K562 (cell line): Measurements from ENCODE around the gene PIF1. TPM values are rescaled to one million over a fixed set of nuclear protein-coding genes. Genes with fewer than 3 reads are reported as not detected.

Source experiments
- ATAC-seq: fragments of 200-7000 bp; cut with Tn5 transposase; 3 replicates; pipeline ENCODE4 v1.9.1; 2020; ENCODE audit warnings: moderate library complexity
- BruUV-seq: library from RNA; stranded (reverse); fragments of 400-500 nt; replicated peaks from 2 replicates; lab custom pipeline; 2021; lab: Mats Ljungman, UMichigan
- CTCF ChIA-PET: fragments of 300-600 bp; formaldehyde crosslinking; extraction: SDS; loops from one replicate; lab custom pipeline; 2021; ENCODE audit warnings: low intra/inter-chr PET ratio; lab: Yijun Ruan, JAX
- POLR2A ChIA-PET: fragments of 300-600, 350-650 bp; sonication (Branson Sonifier 250); formaldehyde crosslinking; extraction: SDS; loops from one replicate; lab custom pipeline; 2021; ENCODE audit warnings: antibody characterized with exemption, inconsistent platforms; lab: Yijun Ruan, JAX
- DNase-seq, 4 experiments: peaks; one replicate each; pipeline versions ENCODE4 v3.0.0 to v3.0.0-alpha.2; 2011 to 2018; ENCODE audit warnings: low spot score in 3 of 4, mixed read lengths in 3 of 4; ENCODE audit errors: extremely low read depth in 1 of 4
- FAIRE-seq: peaks from 2 replicates; lab custom pipeline; 2011; peaks lifted over from hg19 to GRCh38; lab: Jason Lieb, UNC
- H2AFZ ChIP-seq: 2 replicates; pipeline ENCODE4 v1.6.0; 2011; ENCODE audit warnings: low read depth, low read length, control low read depth, inconsistent platforms
- H3K27ac ChIP-seq: fragments of 200-600 bp; 3 replicates; pipeline ENCODE4 v1.8.0; 2011; ENCODE audit warnings: low read depth, mild to moderate bottlenecking, control low read depth, inconsistent platforms, low read length, moderate library complexity, mixed read lengths; ENCODE audit errors: extremely low read depth
- H3K27me3 ChIP-seq, 2 experiments: fragments of 300-600 bp in 1 of 2; 2 replicates in 1 of 2; 3 replicates in 1 of 2; pipeline versions ENCODE4 v1.6.0 to v1.8.0; 2011; ENCODE audit warnings: inconsistent platforms in 2 of 2, low read length in 2 of 2, mild to moderate bottlenecking in 1 of 2, mixed read lengths in 1 of 2, moderate library complexity in 1 of 2; ENCODE audit not compliant: control insufficient read depth in 2 of 2, insufficient read depth in 2 of 2
- H3K36me3 ChIP-seq: fragments of 300-600 bp; 3 replicates; pipeline ENCODE4 v1.8.0; 2011; ENCODE audit warnings: mild to moderate bottlenecking, low read length, inconsistent platforms; ENCODE audit not compliant: control insufficient read depth, insufficient read depth
- H3K4me1 ChIP-seq, 2 experiments: fragments of 200-600 bp in 1 of 2; replicated peaks in 1 of 2; 2 replicates in 1 of 2; 3 replicates in 1 of 2; pipeline versions ENCODE4 v1.5.1 to v1.8.0; 2011; ENCODE audit warnings: inconsistent platforms in 2 of 2, low read length in 2 of 2, mild to moderate bottlenecking in 1 of 2, mixed read lengths in 1 of 2, moderate library complexity in 1 of 2; ENCODE audit not compliant: control insufficient read depth in 2 of 2, insufficient read depth in 2 of 2
- H3K4me2 ChIP-seq: 2 replicates; pipeline ENCODE4 v1.6.1; 2011; ENCODE audit warnings: low read length, control low read depth, inconsistent platforms, mixed read lengths; ENCODE audit not compliant: insufficient read depth
- H3K4me3 ChIP-seq: fragments of 200-600 bp; sonication (generic), shearing (Covaris generic); 2 replicates; pipeline ENCODE4 v1.5.1; 2016; ENCODE audit warnings: control low read depth, inconsistent platforms
- H3K79me2 ChIP-seq: fragments of 200-600 bp; 3 replicates; pipeline ENCODE4 v1.8.0; 2011; ENCODE audit warnings: low read length, inconsistent platforms; ENCODE audit not compliant: control insufficient read depth, insufficient read depth
- H3K9ac ChIP-seq, 2 experiments: 2 replicates each; pipeline versions ENCODE4 v1.6.0 to v1.6.1; 2011; ENCODE audit warnings: low read depth in 2 of 2, low read length in 2 of 2, control low read depth in 1 of 2, inconsistent platforms in 1 of 2, mild to moderate bottlenecking in 1 of 2, mixed read lengths in 1 of 2; ENCODE audit not compliant: insufficient read depth in 1 of 2
- H3K9me1 ChIP-seq: one replicate; pipeline ENCODE4 v1.6.0; 2011; ENCODE audit warnings: inconsistent platforms, mild to moderate bottlenecking, low read length, moderate library complexity; ENCODE audit not compliant: control insufficient read depth, insufficient read depth
- H3K9me3 ChIP-seq: replicated peaks from 2 replicates; pipeline ENCODE4 v1.5.1; 2011; ENCODE audit warnings: low read depth, low read length, inconsistent platforms; ENCODE audit not compliant: control insufficient read depth, insufficient read depth
- H4K20me1 ChIP-seq: replicated peaks from 2 replicates; pipeline ENCODE4 v1.6.1; 2011; ENCODE audit warnings: low read length, inconsistent platforms, mixed read lengths; ENCODE audit not compliant: control insufficient read depth, insufficient read depth
- BCOR ChIP-seq: fragments of 450-650 bp; IDR thresholded peaks from 2 replicates; pipeline ENCODE4 v1.6.1; 2016
- BHLHE40 ChIP-seq: IDR thresholded peaks from 2 replicates; pipeline ENCODE4 v1.6.1; 2011; ENCODE audit warnings: low read length, improper control_type of control experiment
- CCNT2 ChIP-seq: IDR thresholded peaks from 2 replicates; pipeline ENCODE4 v1.6.1; 2011; ENCODE audit warnings: borderline replicate concordance, low read depth, mild to moderate bottlenecking, moderate library complexity, mixed read lengths, low read length; ENCODE audit not compliant: insufficient read length; ENCODE audit errors: extremely low read depth
- CTCF ChIP-seq, 3 experiments: IDR thresholded peaks in 2 of 3; conservative IDR thresholded peaks in 1 of 3; 2 replicates each; pipeline ENCODE4 v1.5.1; 2011 to 2012; ENCODE audit warnings: low read length in 3 of 3, mild to moderate bottlenecking in 3 of 3, control low read depth in 2 of 3, improper control_type of control experiment in 1 of 3, inconsistent platforms in 1 of 3, low read depth in 1 of 3, mixed read lengths in 1 of 3, moderate library complexity in 1 of 3; ENCODE audit not compliant: insufficient read depth in 2 of 3
- GABPB1 ChIP-seq: sonication (generic); formaldehyde crosslinking; IDR thresholded peaks from 2 replicates; pipeline ENCODE4 v1.8.0; 2022; ENCODE audit warnings: mild to moderate bottlenecking, missing genetic modification reagents
- HDGF ChIP-seq: fragments of 450-650 bp; IDR thresholded peaks from 2 replicates; pipeline ENCODE4 v1.6.1; 2016
- HNRNPH1 ChIP-seq: fragments of 200-400 bp; formaldehyde crosslinking; optimal IDR thresholded peaks from 2 replicates; pipeline ENCODE3; 2017; ENCODE audit warnings: low read depth, mild to moderate bottlenecking, low read length, moderate library complexity
- MAFK ChIP-seq: IDR thresholded peaks from 2 replicates; pipeline ENCODE4 v1.6.1; 2011; ENCODE audit warnings: low read length, improper control_type of control experiment
- MYBL2 ChIP-seq, 2 experiments: fragments of 450-650 bp in 1 of 2; sonication (generic) in 1 of 2; formaldehyde crosslinking in 1 of 2; IDR thresholded peaks; 2 replicates each; pipeline versions ENCODE4 v1.6.1 to v1.8.1; 2017 to 2022; ENCODE audit warnings: borderline replicate concordance in 1 of 2, inconsistent platforms in 1 of 2, low read depth in 1 of 2, mild to moderate bottlenecking in 1 of 2, missing genetic modification reagents in 1 of 2, moderate library complexity in 1 of 2
- RFX5 ChIP-seq: IDR thresholded peaks from 2 replicates; pipeline ENCODE4 v1.6.1; 2011; ENCODE audit warnings: low read depth, mild to moderate bottlenecking, improper control_type of control experiment, low read length
- THRA ChIP-seq: fragments of 450-650 bp; IDR thresholded peaks from 2 replicates; pipeline ENCODE4 v1.6.1; 2017; ENCODE audit warnings: mild to moderate bottlenecking, moderate library complexity
- WGBS: fragments of 100-300 bp; shearing (Covaris generic); methylation state at CpG from one replicate; pipeline ENCODE4 v1.1.6; 2016; ENCODE audit warnings: low coverage, mixed read lengths; ENCODE audit not compliant: insufficient coverage; ENCODE audit errors: missing lambda C conversion rate; 5-methylcytosine and 5-hydroxymethylcytosine counted together
- in situ Hi-C: fragments of 300-500 bp; cut with MboI; formaldehyde crosslinking; loops from 4 replicates; pipeline ENCODE4 v1.15.0; 2018; ENCODE audit warnings: inconsistent platforms, mixed read lengths
- intact Hi-C: fragments of 100-400 bp; cut with micrococcal nuclease; formaldehyde crosslinking; loops from 2 replicates; pipeline ENCODE4 v1.14.2; 2022
- polyA plus RNA-seq, 8 experiments: library from polyadenylated mRNA; depleted of rRNA in 4 of 8; stranded (reverse) in 5 of 8; unstranded in 3 of 8; fragments of >200 nt; fragmentation: Nextera tagmentation in 2 of 8; fragmentation: Illumina TruSeq in 1 of 8; extraction: Ambion mirVana in 2 of 8; extraction: Trizol in 1 of 8; gene quantifications; 2 replicates each; pipeline versions ENCODE4 v1.2.1 to v1.2.3, GENCODE V29; 2011 to 2014; ENCODE audit warnings: inconsistent platforms in 1 of 8, missing spikeins in 1 of 8
- total RNA-seq, 7 experiments: library from RNA; depleted of rRNA in 6 of 7; stranded (reverse); fragments of >200 nt in 6 of 7; fragmentation: Illumina TruSeq in 2 of 7; extraction: Trizol in 2 of 7; gene quantifications; 2 replicates each; pipeline versions ENCODE4 v1.2.1 to v1.2.3, GENCODE V29; 2011 to 2021; ENCODE audit warnings: low replicate concordance in 1 of 7
- TF ChIP-seq, protein P1 (sequence below): sonication (generic); formaldehyde crosslinking; IDR thresholded peaks from 2 replicates; pipeline ENCODE4 v1.8.0; 2022; ENCODE audit warnings: missing genetic modification reagents, mild to moderate bottlenecking, borderline replicate concordance
- TF ChIP-seq, protein P2 (sequence below): sonication (generic); formaldehyde crosslinking; IDR thresholded peaks from 2 replicates; pipeline ENCODE4 v1.8.0; 2022; ENCODE audit warnings: mild to moderate bottlenecking, missing genetic modification reagents

Gene PIF1
- total and polyA plus RNA-seq, 9 of the 15 experiments (the other 6 are each of a cell fraction or from before 2014, with no cell fraction given) = 1.1 to 37.9 (median 11.5) TPM

DNA sequence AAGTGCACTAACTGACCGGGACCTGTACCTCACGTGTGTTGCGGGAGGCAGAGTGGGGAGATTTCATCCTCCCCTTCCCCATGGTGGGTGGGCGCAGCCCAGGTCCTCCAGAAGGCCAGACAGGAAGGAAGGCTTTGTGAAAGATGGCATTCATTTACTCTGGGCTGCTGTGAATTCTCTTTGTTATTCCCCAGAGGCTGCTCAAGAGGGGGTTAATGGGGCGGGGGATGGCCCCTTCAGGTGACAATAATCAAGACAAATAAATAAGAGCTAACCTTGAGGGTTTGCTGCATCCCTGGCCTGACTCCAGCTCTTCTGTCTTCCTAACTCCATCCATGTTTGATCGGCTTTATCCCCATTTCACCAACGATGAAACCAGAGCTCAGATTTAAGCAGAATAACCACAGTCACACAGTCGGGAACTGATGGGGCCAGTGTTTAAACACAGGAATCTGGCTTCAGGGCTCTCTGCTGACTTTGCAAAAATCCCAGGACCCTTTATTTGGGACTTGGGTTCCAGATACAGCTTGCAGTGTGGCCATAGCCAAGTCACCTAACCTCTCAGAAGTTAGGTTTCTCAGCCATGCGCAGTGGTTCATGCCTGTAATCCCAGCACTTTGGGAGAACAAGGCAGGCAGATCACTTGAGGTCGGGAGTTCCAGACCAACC is 16.5 kb downstream of the PIF1 start (continued):
- TF ChIP-seq HDGF = no peak
- TF ChIP-seq MAFK = peak; percentile 46
- TF ChIP-seq, protein P1, sequence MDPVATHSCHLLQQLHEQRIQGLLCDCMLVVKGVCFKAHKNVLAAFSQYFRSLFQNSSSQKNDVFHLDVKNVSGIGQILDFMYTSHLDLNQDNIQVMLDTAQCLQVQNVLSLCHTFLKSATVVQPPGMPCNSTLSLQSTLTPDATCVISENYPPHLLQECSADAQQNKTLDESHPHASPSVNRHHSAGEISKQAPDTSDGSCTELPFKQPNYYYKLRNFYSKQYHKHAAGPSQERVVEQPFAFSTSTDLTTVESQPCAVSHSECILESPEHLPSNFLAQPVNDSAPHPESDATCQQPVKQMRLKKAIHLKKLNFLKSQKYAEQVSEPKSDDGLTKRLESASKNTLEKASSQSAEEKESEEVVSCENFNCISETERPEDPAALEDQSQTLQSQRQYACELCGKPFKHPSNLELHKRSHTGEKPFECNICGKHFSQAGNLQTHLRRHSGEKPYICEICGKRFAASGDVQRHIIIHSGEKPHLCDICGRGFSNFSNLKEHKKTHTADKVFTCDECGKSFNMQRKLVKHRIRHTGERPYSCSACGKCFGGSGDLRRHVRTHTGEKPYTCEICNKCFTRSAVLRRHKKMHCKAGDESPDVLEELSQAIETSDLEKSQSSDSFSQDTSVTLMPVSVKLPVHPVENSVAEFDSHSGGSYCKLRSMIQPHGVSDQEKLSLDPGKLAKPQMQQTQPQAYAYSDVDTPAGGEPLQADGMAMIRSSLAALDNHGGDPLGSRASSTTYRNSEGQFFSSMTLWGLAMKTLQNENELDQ (CRISPR knock-in tag) = no peak
- TF ChIP-seq BCOR = no peak
- TF ChIP-seq, all 486 proteins: peak for 6

DNA sequence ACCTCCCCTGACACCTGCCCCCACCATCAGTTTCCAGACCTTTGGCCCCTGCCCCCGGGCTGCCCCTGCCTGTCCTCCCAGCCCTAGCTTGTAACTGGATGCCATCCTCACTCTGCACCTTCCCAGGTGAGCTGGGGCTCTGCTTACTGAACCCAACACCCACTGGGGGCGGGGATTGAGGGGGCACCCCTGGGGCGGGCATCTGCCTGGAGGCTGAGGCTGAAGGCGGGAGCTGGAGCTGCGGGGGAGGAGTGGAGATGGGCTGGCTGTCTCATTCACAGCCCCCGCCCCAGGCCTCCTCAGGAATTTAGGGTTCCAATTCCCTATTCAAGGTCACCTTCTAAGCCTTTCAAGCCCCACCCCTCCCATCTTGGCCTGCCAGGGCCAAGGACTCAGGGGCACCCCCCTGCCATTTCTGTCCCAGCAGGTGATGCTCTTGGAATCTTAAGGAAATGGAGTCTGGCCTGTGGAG is 17.7 kb downstream of the PIF1 start:
- no peaks in the 10 kb centered on the region for H3K36me3 ChIP-seq
- H3K4me2 ChIP-seq = no peak overlapping the region
- CTCF ChIA-PET = interaction anchor here (0.7 kb wide), 1 partner anchor 76 kb away, joined by 3 read pairs; no protein-coding TSS in a partner anchor
- peaks cover 5 to 7% of the 10 kb centered on the region in 2 experiments; a peak in 2 of 5 replicates for H3K27me3 ChIP-seq
- FAIRE-seq (no peak), ATAC-seq (no peak), DNase-seq (no peak)
- no TSS peak for BruUV-seq
- H2AFZ ChIP-seq = no peak overlapping the region
- H3K9me3 ChIP-seq = no peaks in the 10 kb centered on the region
- peaks cover 5 to 8% of the 10 kb centered on the region in 2 experiments; a peak in 4 of 5 replicates for H3K4me1 ChIP-seq
- 11% methylated on average over 6 of the region's 6 CpGs for WGBS
- POLR2A ChIA-PET = interaction anchor here (0.5 to 0.7 kb wide), 2 partner anchors 25 to 52 kb away, joined by 3 to 5 read pairs; no protein-coding TSS in a partner anchor
- H3K27ac ChIP-seq = no peak overlapping the region
- H3K79me2 ChIP-seq = no peaks in the 10 kb centered on the region
- in situ Hi-C loops (no loop called here), intact Hi-C loops (no loop called here)
- H3K9ac ChIP-seq = no peak overlapping the region
- no peak overlapping the region for H3K4me3 ChIP-seq
- no peaks in the 10 kb centered on the region; the same call in 1 of the 2 replicates for H4K20me1 ChIP-seq
- H3K9me1 ChIP-seq = no peaks in the 10 kb centered on the region
- TF ChIP-seq THRA (no peak), GABPB1 (no peak), RFX5 (no peak), BHLHE40 (no peak), MYBL2 (IDR thresholded peaks at IDR 0.05; ENCODE audit: low read depth) (no peak), MYBL2 (CRISPR knock-in tag; IDR thresholded peaks at IDR 0.05; ENCODE audit: borderline replicate concordance) (no peak), HNRNPH1 (no peak), CCNT2 (no peak), CTCF (IDR thresholded peaks at IDR 0.05 in 2 of 3, conservative IDR thresholded peaks at IDR 0.05 in 1 of 3; ENCODE audit: insufficient read depth in 2 of 3, low read depth in 1 of 3, low read length in 3 of 3) (no peak)
- TF ChIP-seq, protein P2, sequence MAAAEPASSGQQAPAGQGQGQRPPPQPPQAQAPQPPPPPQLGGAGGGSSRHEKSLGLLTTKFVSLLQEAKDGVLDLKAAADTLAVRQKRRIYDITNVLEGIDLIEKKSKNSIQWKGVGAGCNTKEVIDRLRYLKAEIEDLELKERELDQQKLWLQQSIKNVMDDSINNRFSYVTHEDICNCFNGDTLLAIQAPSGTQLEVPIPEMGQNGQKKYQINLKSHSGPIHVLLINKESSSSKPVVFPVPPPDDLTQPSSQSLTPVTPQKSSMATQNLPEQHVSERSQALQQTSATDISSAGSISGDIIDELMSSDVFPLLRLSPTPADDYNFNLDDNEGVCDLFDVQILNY (CRISPR knock-in tag) = no peak
